ENCODE measurements around the gene MPRIP. TPM values are rescaled to one million over a fixed set of nuclear protein-coding genes. Genes with fewer than 3 reads are reported as not detected.

The MPRIP gene
- total and polyA plus RNA-seq, 2 experiments from 2014 or later, result 91.7 to 202 TPM

- 95% methylated on average over 7 of the region's 7 CpGs for WGBS (ENCODE audit: low lambda C conversion rate, missing lambda C conversion rate)
- Histone ChIP-seq H3K36me3 (replicated peaks; ENCODE audit: insufficient read depth, low read depth) (no peaks in the 10 kb centered on the region), H3K4me1 (ENCODE audit: insufficient read depth) (no peaks in the 10 kb centered on the region), H3K27ac (no peak overlapping the region), H2AFZ (no peak overlapping the region), H3K4me2 (no peak overlapping the region), H3K79me2 (peaks cover 100% of the 10 kb centered on the region), H4K20me1 (ENCODE audit: insufficient read depth, poor library complexity, severe bottlenecking) (peaks cover 57% of the 10 kb centered on the region), H3K4me3 (no peak overlapping the region), H3K9me2 (replicated peaks; ENCODE audit: insufficient read depth) (no peaks in the 10 kb centered on the region), H3K9me3 (ENCODE audit: low read depth) (no peaks in the 10 kb centered on the region), H3K27me3 (no peaks in the 10 kb centered on the region)
- no peak for DNase-seq (ENCODE audit: low spot score)
- TF ChIP-seq CTCF (IDR thresholded peaks at IDR 0.05; ENCODE audit: poor library complexity), result no peak
- TF ChIP-seq EZH2 (IDR thresholded peaks at IDR 0.05; ENCODE audit: borderline replicate concordance), result no peak
- no peak for TF ChIP-seq EZH2phosphoT487 (IDR thresholded peaks at IDR 0.05; ENCODE audit: low read depth, severe bottlenecking, unreplicated experiment)
Measured at GRCh38 chr17:17064322-17064721, 22.1 kb downstream of the MPRIP start.

- 98% methylated on average over 2 of the region's 2 CpGs for WGBS (ENCODE audit: low lambda C conversion rate, missing lambda C conversion rate)
- Histone ChIP-seq H3K9me2 (replicated peaks; ENCODE audit: insufficient read depth) (no peaks in the 10 kb centered on the region), H3K4me1 (ENCODE audit: insufficient read depth) (no peaks in the 10 kb centered on the region), H3K9me3 (ENCODE audit: low read depth) (no peaks in the 10 kb centered on the region), H2AFZ (no peak overlapping the region), H3K4me3 (no peak overlapping the region), H3K27ac (no peak overlapping the region), H3K4me2 (no peak overlapping the region), H3K27me3 (no peaks in the 10 kb centered on the region), H3K79me2 (peaks cover 100% of the 10 kb centered on the region), H4K20me1 (ENCODE audit: insufficient read depth, poor library complexity, severe bottlenecking) (peaks cover 41% of the 10 kb centered on the region), H3K36me3 (replicated peaks; ENCODE audit: insufficient read depth, low read depth) (no peaks in the 10 kb centered on the region)
- TF ChIP-seq EZH2phosphoT487 (IDR thresholded peaks at IDR 0.05; ENCODE audit: low read depth, severe bottlenecking, unreplicated experiment) (no peak), CTCF (IDR thresholded peaks at IDR 0.05; ENCODE audit: poor library complexity) (no peak), EZH2 (IDR thresholded peaks at IDR 0.05; ENCODE audit: borderline replicate concordance) (no peak)
- no peak for DNase-seq (ENCODE audit: low spot score)
Measured at GRCh38 chr17:17066021-17066420, 23.8 kb downstream of the MPRIP start.

- no peak for DNase-seq (ENCODE audit: low spot score)
- H3K36me3 ChIP-seq (replicated peaks; ENCODE audit: insufficient read depth, low read depth), result no peaks in the 10 kb centered on the region
- no peaks in the 10 kb centered on the region for H3K27me3 ChIP-seq
- H2AFZ ChIP-seq, result no peak overlapping the region
- H3K4me3 ChIP-seq, result no peak overlapping the region
- H3K9me2 ChIP-seq (replicated peaks; ENCODE audit: insufficient read depth), result no peaks in the 10 kb centered on the region
- peaks cover 8% of the 10 kb centered on the region for H3K4me1 ChIP-seq (ENCODE audit: insufficient read depth)
- H3K4me2 ChIP-seq, result no peak overlapping the region
- peaks cover 100% of the 10 kb centered on the region for H3K79me2 ChIP-seq
- 59% methylated on average over 5 of the region's 5 CpGs for WGBS (ENCODE audit: low lambda C conversion rate, missing lambda C conversion rate)
- TF ChIP-seq EZH2 (IDR thresholded peaks at IDR 0.05; ENCODE audit: borderline replicate concordance) (no peak), CTCF (IDR thresholded peaks at IDR 0.05; ENCODE audit: poor library complexity) (no peak), EZH2phosphoT487 (IDR thresholded peaks at IDR 0.05; ENCODE audit: low read depth, severe bottlenecking, unreplicated experiment) (no peak)
- H3K27ac ChIP-seq, result no peak overlapping the region
- no peaks in the 10 kb centered on the region for H3K9me3 ChIP-seq (ENCODE audit: low read depth)
- H4K20me1 ChIP-seq (ENCODE audit: insufficient read depth, poor library complexity, severe bottlenecking), result peaks cover 39% of the 10 kb centered on the region
Measured at GRCh38 chr17:17067257-17067656, 25.0 kb downstream of the MPRIP start.

GRCh38 chr17:17069849-17070248, 27.6 kb downstream of the MPRIP start:
- Histone ChIP-seq H3K9me2 (replicated peaks; ENCODE audit: insufficient read depth) (no peaks in the 10 kb centered on the region), H3K4me3 (no peak overlapping the region), H3K27ac (no peak overlapping the region), H3K36me3 (replicated peaks; ENCODE audit: insufficient read depth, low read depth) (no peaks in the 10 kb centered on the region), H3K79me2 (peaks cover 100% of the 10 kb centered on the region), H3K27me3 (no peaks in the 10 kb centered on the region), H3K9me3 (ENCODE audit: low read depth) (no peaks in the 10 kb centered on the region), H3K4me1 (ENCODE audit: insufficient read depth) (peaks cover 18% of the 10 kb centered on the region), H3K4me2 (no peak overlapping the region), H4K20me1 (ENCODE audit: insufficient read depth, poor library complexity, severe bottlenecking) (peaks cover 42% of the 10 kb centered on the region), H2AFZ (no peak overlapping the region)
- no peak for DNase-seq (ENCODE audit: low spot score)
- TF ChIP-seq CTCF (IDR thresholded peaks at IDR 0.05; ENCODE audit: poor library complexity) (no peak), EZH2phosphoT487 (IDR thresholded peaks at IDR 0.05; ENCODE audit: low read depth, severe bottlenecking, unreplicated experiment) (no peak), EZH2 (IDR thresholded peaks at IDR 0.05; ENCODE audit: borderline replicate concordance) (no peak)
